Ishikawa (cell line): Measurements from ENCODE around the gene CLSTN2.

Experiments
- CEBPB ChIP-seq: IDR thresholded peaks from 2 replicates; pipeline ENCODE4 v1.6.1; 2012
- CREB1 ChIP-seq: IDR thresholded peaks from 2 replicates; pipeline ENCODE4 v1.6.1; 2012; ENCODE audit warnings: low read depth
- EGR1 ChIP-seq: IDR thresholded peaks from 2 replicates; pipeline ENCODE4 v1.6.1; 2012
- EP300 ChIP-seq: IDR thresholded peaks from 2 replicates; pipeline ENCODE4 v1.6.1; 2012; ENCODE audit warnings: borderline replicate concordance
- FOXM1 ChIP-seq: IDR thresholded peaks from 2 replicates; pipeline ENCODE4 v1.6.1; 2012; ENCODE audit warnings: low read depth, borderline replicate concordance
- NFIC ChIP-seq: IDR thresholded peaks from 2 replicates; pipeline ENCODE4 v1.6.1; 2012
- RAD21 ChIP-seq: IDR thresholded peaks from 2 replicates; pipeline ENCODE4 v1.6.1; 2012; ENCODE audit warnings: low read depth
- TCF12 ChIP-seq: IDR thresholded peaks from 2 replicates; pipeline ENCODE4 v1.6.1; 2012; ENCODE audit warnings: low read depth
- TEAD4 ChIP-seq: IDR thresholded peaks from 2 replicates; pipeline ENCODE4 v1.6.1; 2012
- TF ChIP-seq, protein P1 (sequence below): IDR thresholded peaks from 2 replicates; pipeline ENCODE4 v1.6.1; 2012; ENCODE audit warnings: low read depth, mild to moderate bottlenecking

DNA sequence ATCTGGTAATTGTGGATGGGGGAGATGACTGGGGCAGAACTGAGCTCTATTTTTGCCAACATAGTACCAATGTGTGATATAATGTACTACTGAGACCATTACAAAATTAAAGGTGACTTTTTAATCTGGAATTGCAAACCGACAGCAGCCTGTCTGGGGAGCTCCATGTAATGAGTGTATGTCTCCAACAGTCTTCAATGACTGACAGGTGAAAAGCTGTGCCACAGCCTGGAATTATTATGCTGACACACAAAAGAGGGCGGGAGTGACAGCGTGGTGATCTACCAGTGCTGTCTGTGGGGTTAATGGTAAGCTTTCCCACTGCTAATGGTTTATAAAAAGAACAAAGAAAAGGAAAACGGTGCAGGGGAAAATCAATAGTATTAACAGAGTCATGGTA is 143.4 kb downstream of the CLSTN2 start:
- TF ChIP-seq TEAD4 (no peak), EGR1 (no peak), CREB1 (no peak), RAD21 (no peak), TCF12 (no peak), NFIC (no peak), CEBPB (no peak), EP300 (no peak), FOXM1 (no peak)
- TF ChIP-seq, protein P1, sequence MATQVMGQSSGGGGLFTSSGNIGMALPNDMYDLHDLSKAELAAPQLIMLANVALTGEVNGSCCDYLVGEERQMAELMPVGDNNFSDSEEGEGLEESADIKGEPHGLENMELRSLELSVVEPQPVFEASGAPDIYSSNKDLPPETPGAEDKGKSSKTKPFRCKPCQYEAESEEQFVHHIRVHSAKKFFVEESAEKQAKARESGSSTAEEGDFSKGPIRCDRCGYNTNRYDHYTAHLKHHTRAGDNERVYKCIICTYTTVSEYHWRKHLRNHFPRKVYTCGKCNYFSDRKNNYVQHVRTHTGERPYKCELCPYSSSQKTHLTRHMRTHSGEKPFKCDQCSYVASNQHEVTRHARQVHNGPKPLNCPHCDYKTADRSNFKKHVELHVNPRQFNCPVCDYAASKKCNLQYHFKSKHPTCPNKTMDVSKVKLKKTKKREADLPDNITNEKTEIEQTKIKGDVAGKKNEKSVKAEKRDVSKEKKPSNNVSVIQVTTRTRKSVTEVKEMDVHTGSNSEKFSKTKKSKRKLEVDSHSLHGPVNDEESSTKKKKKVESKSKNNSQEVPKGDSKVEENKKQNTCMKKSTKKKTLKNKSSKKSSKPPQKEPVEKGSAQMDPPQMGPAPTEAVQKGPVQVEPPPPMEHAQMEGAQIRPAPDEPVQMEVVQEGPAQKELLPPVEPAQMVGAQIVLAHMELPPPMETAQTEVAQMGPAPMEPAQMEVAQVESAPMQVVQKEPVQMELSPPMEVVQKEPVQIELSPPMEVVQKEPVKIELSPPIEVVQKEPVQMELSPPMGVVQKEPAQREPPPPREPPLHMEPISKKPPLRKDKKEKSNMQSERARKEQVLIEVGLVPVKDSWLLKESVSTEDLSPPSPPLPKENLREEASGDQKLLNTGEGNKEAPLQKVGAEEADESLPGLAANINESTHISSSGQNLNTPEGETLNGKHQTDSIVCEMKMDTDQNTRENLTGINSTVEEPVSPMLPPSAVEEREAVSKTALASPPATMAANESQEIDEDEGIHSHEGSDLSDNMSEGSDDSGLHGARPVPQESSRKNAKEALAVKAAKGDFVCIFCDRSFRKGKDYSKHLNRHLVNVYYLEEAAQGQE: no peak
